Vagina (tissue), 2 donors: Measurements from ENCODE around the gene ARSH. TPM values are rescaled to one million over a fixed set of nuclear protein-coding genes. Genes with fewer than 3 reads are reported as not detected.

Experiments used
- DNase-seq, 2 donors: peaks; one replicate each; pipeline ENCODE4 v3.0.0-alpha.2; 2017; ENCODE audit errors: extremely low spot score in 2 of 2
- H3K27ac ChIP-seq: fragments of 200-600 bp; sonication (generic); one replicate; pipeline ENCODE4 v1.5.1; 2019
- H3K27me3 ChIP-seq: fragments of 200-600 bp; sonication (generic); one replicate; pipeline ENCODE4 v1.5.1; 2019
- H3K36me3 ChIP-seq, 2 donors: fragments of 200-600 bp; sonication (generic); one replicate each; pipeline ENCODE4 v1.5.1; 2017 to 2019
- H3K4me1 ChIP-seq: fragments of 200-600 bp; sonication (generic); one replicate; pipeline ENCODE4 v1.5.1; 2019
- H3K4me3 ChIP-seq, 2 donors: fragments of 200-600 bp; sonication (generic); 1 replicate in 1 of 2; 2 replicates in 1 of 2; pipeline ENCODE4 v1.5.1; 2016 to 2019
- H3K9me3 ChIP-seq: fragments of 200-600 bp; sonication (generic); one replicate; pipeline ENCODE4 v1.5.1; 2019
- POLR2A ChIP-seq, 2 donors: fragments of 450-650 bp; IDR thresholded peaks; one replicate each; pipeline ENCODE4 v1.6.1; 2017; ENCODE audit warnings: antibody characterized with exemption in 2 of 2, mild to moderate bottlenecking in 2 of 2, moderate library complexity in 2 of 2
- POLR2AphosphoS5 ChIP-seq, 2 donors: sonication (generic); formaldehyde crosslinking; IDR thresholded peaks; one replicate each; pipeline ENCODE4 v1.9.0; 2017; ENCODE audit warnings: antibody characterized with exemption in 2 of 2, mild to moderate bottlenecking in 2 of 2, low read depth in 1 of 2; ENCODE audit not compliant: insufficient read depth in 1 of 2
- intact Hi-C: fragments of 100-400 bp; cut with DNase I; formaldehyde crosslinking; loops from one replicate; pipeline ENCODE4 v1.15.1; 2023
- total RNA-seq: library from RNA; depleted of rRNA; stranded (reverse); fragments of >200 nt; gene quantifications from one replicate; pipeline ENCODE4 v1.2.3, GENCODE V29; 2016
- TF ChIP-seq, protein P1 (sequence below), 3 experiments: fragments of 450-650 bp in 2 of 3; fragments of 200-600 bp in 1 of 3; sonication (generic) in 1 of 3; IDR thresholded peaks; one replicate each; pipeline ENCODE4 v1.5.1; 2017 to 2019; ENCODE audit warnings: antibody characterized with exemption in 3 of 3, mild to moderate bottlenecking in 2 of 3, moderate library complexity in 2 of 3

Gene ARSH
- total RNA-seq, 1 donor from 2014 or later, result not detected

DNA sequence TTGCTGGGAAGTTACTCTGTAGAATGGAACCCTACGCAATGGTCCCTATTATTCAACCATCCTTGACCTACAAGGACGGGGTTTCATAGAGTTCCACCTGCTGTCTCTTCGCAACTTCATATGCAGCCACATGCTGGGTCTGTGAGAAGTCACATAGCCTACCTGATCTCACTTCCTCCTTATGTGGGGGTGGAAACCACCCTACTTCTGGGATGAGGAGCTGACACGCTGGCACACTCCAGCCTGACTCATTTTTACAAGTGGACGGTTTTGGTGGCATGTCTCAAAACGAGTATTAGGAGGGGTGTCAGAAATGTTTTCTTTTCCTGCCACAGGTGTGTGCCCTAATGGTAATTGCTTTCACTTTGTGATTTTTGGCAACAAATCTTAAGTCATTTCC, 40.4 kb upstream of the ARSH start:
- Histone ChIP-seq H3K36me3 (no peaks in the 10 kb centered on the region), H3K27ac (no peak overlapping the region), H3K4me1 (no peaks in the 10 kb centered on the region), H3K9me3 (no peaks in the 10 kb centered on the region), H3K4me3 (no peak overlapping the region), H3K27me3 (no peaks in the 10 kb centered on the region)
- intact Hi-C loops, result no loop called here
- no peak for TF ChIP-seq POLR2AphosphoS5 (IDR thresholded peaks at IDR 0.05; ENCODE audit: insufficient read depth in 1 of 2, low read depth in 1 of 2)
- TF ChIP-seq, protein P1, sequence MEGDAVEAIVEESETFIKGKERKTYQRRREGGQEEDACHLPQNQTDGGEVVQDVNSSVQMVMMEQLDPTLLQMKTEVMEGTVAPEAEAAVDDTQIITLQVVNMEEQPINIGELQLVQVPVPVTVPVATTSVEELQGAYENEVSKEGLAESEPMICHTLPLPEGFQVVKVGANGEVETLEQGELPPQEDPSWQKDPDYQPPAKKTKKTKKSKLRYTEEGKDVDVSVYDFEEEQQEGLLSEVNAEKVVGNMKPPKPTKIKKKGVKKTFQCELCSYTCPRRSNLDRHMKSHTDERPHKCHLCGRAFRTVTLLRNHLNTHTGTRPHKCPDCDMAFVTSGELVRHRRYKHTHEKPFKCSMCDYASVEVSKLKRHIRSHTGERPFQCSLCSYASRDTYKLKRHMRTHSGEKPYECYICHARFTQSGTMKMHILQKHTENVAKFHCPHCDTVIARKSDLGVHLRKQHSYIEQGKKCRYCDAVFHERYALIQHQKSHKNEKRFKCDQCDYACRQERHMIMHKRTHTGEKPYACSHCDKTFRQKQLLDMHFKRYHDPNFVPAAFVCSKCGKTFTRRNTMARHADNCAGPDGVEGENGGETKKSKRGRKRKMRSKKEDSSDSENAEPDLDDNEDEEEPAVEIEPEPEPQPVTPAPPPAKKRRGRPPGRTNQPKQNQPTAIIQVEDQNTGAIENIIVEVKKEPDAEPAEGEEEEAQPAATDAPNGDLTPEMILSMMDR (IDR thresholded peaks at IDR 0.05), result no peak
- no peak for TF ChIP-seq POLR2A (IDR thresholded peaks at IDR 0.05)
- no peak for DNase-seq

DNA sequence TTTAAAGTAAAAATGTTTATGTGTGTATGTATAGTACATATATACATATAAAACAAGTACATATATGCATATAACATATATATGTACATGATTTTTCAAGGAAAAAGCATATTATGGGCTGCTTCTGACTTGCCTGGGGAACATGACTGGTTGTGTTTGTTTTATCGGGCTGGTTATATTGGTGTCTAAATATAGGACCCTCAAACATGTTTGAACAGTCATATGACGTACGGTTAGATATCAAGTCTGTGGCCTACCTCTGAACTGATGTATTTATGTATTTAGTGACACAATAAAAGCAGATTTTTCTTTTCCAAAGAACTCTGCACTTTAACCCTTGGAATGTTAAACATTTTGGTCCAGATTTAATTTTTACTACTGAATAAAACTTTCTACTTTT, 39.3 kb upstream of the ARSH start:
- intact Hi-C loops, result no loop called here
- TF ChIP-seq POLR2A (IDR thresholded peaks at IDR 0.05), result no peak
- TF ChIP-seq, protein P1 (IDR thresholded peaks at IDR 0.05), result no peak
- TF ChIP-seq POLR2AphosphoS5 (IDR thresholded peaks at IDR 0.05; ENCODE audit: insufficient read depth in 1 of 2, low read depth in 1 of 2), result no peak
- no peaks in the 10 kb centered on the region for H3K9me3 ChIP-seq
- no peak overlapping the region for H3K4me3 ChIP-seq
- H3K4me1 ChIP-seq, result no peaks in the 10 kb centered on the region
- no peak overlapping the region for H3K27ac ChIP-seq
- no peaks in the 10 kb centered on the region for H3K36me3 ChIP-seq
- no peaks in the 10 kb centered on the region for H3K27me3 ChIP-seq
- no peak for DNase-seq

DNA sequence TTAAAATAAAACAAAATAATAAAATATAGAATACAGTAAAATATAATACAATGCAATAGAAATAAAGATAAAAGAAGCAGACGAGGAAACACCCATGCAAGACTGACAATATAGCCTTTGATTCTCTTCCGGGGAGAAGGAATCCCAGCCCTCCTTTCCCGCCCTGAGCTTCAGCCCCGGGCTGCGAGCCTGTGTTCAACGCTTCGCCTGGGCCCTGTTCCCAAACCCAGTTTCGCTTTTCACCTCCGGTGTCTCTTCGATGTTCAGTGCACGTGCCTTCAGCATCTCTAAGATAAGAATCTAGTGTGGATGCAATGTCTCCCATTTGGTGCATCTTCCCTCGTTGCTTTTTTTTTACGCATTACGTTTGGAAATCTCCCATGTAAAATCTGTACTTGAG, 38.8 kb upstream of the ARSH start:
- Histone ChIP-seq H3K27ac (no peak overlapping the region), H3K9me3 (no peaks in the 10 kb centered on the region), H3K4me3 (no peak overlapping the region), H3K27me3 (no peaks in the 10 kb centered on the region), H3K36me3 (no peaks in the 10 kb centered on the region), H3K4me1 (no peaks in the 10 kb centered on the region)
- TF ChIP-seq, protein P1 (IDR thresholded peaks at IDR 0.05), result no peak
- TF ChIP-seq POLR2A (IDR thresholded peaks at IDR 0.05) (no peak), POLR2AphosphoS5 (IDR thresholded peaks at IDR 0.05; ENCODE audit: insufficient read depth in 1 of 2, low read depth in 1 of 2) (no peak)
- intact Hi-C loops, result no loop called here
- no peak for DNase-seq

DNA sequence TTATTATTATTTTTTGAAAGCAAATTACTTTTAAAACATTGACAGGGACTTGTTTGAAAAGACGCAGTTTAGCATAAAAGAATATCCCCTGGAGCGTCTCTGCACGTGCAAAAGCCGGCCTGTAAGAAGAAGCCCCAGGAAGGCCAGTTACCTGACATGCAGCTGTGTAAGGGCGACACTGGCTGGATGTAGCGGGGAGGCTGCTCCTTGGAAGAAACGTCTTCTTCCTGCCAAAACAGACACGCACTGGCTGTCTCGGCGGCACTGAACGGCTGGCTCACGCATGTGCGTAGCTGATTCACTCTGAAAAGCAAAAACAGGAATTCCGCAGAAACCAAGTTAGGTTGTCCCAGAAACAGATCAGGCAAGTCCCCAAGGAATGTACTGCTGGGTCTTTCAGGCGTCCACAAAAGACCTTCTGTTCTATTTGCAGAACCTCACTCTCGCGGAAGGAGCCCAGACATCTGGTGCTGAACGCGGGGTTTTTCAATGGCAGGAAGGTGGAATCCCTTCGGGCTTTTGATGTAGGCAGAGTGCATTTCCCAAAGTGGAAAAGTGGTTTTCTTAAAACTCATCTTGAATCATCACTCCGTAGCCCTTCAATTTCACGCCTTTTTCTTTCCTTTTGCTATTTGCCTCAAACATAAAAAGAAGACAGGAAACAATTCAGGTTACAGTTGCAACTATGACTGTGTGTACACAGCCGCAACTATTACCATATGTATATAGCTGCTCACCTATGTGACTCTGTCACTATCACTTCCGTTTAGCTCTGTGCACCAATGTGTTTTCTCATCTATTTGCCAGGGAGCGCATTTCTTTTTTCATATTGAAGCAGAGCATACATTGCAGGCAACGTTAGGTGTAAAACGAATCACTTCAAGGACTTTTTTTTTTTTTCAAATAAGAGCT, 38.1 kb upstream of the ARSH start:
- no peak for DNase-seq
- Histone ChIP-seq H3K4me3 (no peak overlapping the region), H3K36me3 (no peaks in the 10 kb centered on the region), H3K27ac (no peak overlapping the region), H3K9me3 (no peaks in the 10 kb centered on the region), H3K4me1 (no peaks in the 10 kb centered on the region), H3K27me3 (no peaks in the 10 kb centered on the region)
- intact Hi-C loops, result no loop called here
- TF ChIP-seq, protein P1 (IDR thresholded peaks at IDR 0.05), result no peak
- TF ChIP-seq POLR2AphosphoS5 (IDR thresholded peaks at IDR 0.05; ENCODE audit: insufficient read depth in 1 of 2, low read depth in 1 of 2), result no peak
- TF ChIP-seq POLR2A (IDR thresholded peaks at IDR 0.05), result no peak

DNA sequence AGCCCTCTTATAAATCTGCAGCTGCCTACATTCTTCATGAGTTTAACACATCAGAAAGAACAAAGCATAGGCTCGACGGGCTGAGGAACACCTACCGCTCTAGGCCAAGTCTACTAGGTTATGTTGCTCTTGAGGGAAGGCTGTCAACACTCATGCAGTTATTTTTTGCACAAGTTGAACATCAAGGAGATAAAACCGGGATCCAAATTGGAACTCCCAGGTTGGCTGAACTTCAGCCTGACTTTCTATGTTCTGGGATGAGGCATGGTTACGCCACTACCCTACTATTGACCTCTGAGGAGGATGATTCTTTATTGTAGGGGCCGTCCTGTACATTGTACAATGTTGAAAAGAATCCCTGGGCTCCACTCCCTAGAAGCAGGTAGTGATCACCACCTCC, 37.3 kb upstream of the ARSH start:
- Histone ChIP-seq H3K4me1 (no peaks in the 10 kb centered on the region), H3K36me3 (no peaks in the 10 kb centered on the region), H3K27me3 (no peaks in the 10 kb centered on the region), H3K27ac (no peak overlapping the region), H3K4me3 (no peak overlapping the region), H3K9me3 (no peaks in the 10 kb centered on the region)
- intact Hi-C loops, result no loop called here
- no peak for DNase-seq
- TF ChIP-seq, protein P1 (IDR thresholded peaks at IDR 0.05), result no peak
- TF ChIP-seq POLR2AphosphoS5 (IDR thresholded peaks at IDR 0.05; ENCODE audit: insufficient read depth in 1 of 2, low read depth in 1 of 2) (no peak), POLR2A (IDR thresholded peaks at IDR 0.05) (no peak)
